ENCODE results near the gene C20orf202.
"Not testable (repeated sequence)": the region's sequence is repeated elsewhere in the genome, so short reads cannot be mapped to it uniquely, and the experiment has no call there.

The C20orf202 gene

DNA sequence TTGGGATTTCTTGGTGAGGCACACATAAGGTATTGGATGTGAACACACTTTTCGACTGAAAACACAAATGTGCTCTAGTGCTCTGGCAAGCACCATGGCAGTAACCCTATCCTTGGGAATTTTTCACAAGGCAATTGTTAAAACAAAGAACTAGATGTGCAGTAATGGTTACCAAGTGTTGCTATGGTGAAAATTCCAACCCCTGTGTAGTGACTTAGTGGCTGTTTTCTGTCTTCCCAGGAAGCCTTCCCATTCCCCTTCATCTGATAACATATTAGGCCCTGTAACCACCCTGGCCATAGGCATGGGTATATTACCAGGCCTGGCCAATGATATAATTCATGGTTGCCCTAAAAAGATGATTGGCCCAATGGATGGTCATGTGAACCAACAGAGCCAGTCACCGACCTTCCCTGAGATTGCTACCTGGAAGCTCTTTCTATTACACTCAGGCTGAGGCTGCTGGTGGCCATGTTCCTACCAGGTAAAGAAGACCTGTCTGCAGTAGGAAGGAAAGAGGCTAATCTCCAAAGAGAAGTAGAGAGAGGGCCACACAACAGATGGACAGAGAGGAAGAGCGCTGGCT lies 4.1 kb downstream of the C20orf202 start:
- FAIRE-seq (no peak), DNase-seq (ENCODE audit: low spot score) (no peak)

DNA sequence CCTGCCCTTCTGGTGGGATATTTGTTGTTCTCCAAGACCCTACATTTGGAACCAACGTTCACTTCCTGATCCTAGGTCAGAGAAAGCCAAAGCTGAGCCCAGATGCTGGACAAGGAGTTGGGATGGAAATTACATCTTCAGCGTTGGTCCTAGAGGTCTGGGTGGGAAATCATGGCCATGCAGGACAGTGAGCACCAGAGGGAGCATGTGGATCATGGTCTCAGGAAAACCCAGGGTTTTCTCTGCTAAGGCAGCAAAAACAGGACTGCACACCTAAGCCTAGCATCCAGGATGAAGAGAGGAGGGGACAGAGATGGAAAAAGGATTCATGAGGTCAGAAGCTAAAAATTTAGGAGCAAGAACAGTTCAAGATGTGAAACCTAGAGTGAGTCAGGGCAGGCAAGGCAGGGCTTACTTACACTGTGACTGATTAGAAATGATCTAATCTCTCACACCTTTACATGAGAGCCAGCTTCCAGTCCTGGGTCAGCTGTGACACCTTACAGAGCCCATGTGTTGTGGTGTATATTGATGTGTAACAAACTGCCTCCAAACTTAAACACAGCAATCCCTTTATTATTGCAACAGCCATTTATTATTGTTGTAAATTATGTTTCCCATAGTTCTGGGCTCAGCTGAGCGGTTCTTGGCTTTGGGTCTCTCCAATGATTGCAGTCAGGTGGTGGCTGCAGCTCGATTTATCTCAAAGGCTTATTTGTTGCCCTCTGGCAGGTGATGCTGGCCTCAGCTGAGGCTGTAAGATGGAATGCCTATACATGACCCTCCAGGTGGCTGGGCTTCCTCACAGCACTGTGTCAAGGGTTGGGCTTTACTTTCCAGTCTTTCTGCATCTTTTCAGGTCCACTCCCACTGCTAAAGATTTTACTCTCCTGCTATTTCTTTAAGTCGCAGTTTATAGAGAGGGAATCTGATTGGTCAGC lies 6.5 kb downstream of the C20orf202 start:
- no peak for DNase-seq (ENCODE audit: low spot score)
- FAIRE-seq: no peak

DNA sequence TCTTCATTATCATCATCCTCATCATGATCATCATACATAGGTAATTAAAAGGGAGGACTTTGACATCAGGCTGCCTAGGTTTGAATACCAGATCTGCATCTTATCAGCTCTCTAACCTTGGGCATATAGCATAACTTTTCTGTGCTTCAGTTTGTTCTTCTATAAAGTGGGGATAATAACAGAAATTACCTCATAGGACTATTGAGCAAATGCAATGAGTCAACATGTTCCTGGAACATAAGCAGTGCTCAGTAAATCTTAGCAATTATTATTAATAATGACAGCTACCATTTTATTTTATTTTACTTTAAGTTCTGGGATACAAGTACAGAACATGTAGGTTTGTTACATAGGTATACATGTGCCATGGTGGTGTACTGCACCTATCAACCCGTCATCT lies 7.2 kb downstream of the C20orf202 start:
- FAIRE-seq: no peak
- no peak for DNase-seq (ENCODE audit: low spot score)

DNA sequence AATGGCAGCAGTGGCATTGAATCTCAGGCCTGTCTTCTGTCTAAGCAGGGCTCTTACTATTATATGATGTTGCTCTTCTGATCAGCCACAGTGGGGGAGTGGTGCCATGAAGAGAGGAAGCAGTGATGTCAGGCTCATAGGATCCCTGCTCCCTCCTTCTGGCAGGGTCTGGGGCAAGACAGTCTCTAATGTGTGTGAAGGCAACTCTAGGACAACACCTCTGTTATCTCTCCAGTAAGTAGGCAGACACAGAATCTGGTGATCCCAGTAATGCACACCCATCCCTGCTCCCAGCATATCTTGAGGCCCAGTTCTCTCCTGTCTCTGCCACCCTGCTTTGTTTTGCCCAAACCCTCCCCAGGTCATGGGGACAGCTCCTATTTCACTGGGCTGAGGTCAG lies 8.8 kb downstream of the C20orf202 start:
- DNase-seq (ENCODE audit: low spot score): no peak
- no peak for FAIRE-seq

DNA sequence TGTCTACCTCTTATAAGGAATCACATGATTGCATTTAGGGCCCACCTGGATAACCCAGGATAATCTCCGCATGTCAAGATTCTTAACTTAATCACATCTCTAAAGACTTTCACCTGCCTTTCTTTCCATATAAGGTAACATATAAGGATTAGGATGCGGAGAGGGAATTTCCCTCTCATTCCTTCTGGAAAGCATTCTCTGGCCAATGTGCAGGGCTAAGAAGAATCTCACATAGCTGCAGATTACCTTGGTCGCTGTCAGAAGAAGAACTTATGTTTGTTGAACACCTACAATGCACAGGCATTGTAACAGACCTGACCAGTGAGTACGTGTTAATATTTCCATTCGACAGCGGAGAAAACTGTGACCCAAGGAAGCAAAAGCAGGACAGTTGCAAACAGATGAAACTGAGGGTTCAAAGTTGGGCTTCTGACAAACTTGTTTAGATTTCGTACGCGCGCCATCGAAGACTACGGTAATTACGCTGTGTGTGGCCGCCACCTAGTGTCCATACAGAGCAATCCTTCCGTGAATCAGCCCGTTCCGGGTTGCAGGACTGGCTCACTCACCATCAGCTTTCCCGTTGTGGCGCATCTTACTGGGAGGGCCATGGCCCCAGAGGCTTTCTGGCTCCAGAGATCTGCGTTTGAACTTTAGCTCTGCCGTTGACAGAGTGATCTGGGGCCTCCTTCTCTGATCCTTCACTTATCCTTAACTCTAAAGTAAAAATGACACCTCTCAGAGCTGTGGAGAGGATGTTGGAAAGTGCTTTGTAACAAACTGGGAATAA lies 9.5 kb downstream of the C20orf202 start:
- DNase-seq (ENCODE audit: low spot score) (peak; percentile 76), FAIRE-seq (peak; percentile 48)

DNA sequence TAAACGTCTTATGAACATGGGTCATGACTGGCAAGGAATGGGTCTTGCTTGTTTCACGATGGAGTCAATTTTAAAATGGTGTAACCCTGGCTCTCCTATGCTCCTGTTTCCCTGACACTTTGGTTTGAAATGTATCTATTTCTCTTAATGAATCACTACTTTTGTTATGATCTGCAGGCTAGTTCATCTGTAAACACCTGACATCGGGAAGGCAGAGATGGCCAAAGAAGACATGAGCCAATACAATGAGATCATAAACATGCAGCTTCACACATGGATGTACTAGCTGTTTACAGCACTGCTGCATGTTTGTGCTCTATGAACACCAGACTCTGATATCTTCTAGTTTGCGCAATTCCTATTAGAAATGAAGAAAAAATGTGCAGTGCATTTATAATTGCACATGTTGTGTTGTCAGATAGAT lies 11.6 kb downstream of the C20orf202 start:
- FAIRE-seq (no peak), DNase-seq (ENCODE audit: low spot score) (no peak)

DNA sequence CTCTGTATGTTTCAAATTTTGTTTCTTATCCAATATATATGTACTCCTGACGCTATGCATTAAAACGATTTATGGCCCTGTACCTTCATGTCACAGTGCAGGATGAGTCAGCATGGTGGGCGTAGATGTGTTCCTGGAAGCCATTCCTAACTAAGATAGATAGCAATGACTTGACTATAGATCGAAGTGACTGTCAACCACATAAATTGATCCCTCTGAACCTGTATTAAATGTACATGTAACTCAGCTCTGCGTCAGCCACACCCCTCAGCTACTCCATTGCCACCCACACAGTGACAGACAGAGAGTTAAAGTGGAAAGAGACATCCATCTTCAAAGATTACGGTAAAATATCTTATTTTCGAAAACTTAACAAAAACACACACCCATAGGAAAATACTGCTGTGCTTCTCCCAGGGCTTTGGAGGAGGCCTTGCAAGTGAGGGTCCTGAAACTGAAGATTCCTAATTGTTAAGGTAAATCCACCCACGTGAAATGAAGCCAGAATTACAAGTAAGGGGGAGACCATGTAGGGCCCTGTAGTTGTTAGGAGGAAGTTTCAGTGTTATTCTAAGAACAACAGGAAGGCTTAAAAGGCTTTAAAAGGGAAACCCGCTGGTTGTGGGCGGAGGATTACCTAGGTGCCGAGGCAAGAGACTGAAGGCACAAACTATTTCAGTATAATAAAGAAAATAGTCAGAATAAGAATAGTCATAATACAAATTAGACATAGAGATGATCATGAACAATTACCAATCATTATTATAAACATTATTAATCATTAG lies 12.3 kb downstream of the C20orf202 start:
- DNase-seq (ENCODE audit: low spot score): no peak
- no peak for FAIRE-seq

DNA sequence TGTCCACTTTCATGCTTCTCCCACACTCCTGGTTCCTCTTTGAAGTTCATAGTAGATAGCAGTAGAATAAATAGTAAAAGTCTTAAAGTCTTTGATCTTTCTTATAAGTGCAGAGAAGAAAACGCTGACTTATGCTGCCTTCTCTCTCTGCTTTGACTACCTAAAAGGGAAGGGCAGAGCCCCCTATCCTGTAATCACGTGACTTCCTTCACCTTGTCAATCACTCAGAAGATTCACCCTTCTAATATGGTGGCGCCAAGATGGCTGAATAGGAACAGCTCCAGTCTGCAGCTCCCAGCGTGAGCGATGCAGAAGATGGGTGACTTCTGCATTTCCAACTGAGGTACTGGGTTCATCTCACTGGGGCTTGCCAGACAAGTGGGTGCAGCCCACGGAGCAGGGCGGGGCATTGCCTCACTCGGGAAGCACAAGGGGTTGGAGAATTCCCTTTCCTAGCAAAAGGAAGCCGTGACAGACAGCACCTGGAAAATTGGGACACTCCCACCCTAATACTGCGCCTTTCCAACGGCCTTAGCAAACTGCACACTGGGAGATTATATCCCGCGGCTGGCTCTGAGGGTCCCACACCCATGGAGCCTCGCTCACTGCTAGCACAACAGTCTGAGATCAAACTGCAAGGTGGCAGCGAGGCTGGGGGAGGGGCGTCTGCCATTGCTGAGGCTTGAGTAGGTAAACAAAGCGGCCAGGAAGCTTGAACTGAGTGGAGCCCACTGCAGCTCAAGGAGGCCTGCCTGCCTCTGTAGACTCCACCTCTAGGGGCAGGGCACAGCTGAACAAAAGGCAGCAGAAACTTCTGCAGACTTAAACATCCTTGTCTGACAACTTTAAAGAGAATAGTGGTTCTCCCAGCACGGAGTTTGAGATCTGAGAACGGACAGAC lies 13.5 kb downstream of the C20orf202 start:
- not testable (repeated sequence) for FAIRE-seq; DNase-seq (ENCODE audit: low spot score)

DNA sequence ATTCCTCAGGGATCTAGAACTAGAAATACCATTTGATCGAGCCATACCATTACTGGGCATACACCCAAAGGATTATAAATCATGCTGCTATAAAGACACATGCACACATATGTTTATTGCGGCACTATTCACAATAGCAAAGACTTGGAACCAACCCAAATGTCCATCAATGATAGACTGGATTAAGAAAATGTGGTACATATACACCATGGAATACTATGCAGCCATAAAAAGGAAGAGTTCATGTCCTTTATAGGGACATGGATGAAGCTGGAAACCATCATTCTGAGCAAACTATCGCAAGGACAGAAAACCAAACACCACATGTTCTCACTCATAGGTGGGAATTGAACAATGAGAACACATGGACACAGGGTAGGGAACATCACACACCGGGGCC lies 19.5 kb downstream of the C20orf202 start:
- not testable (repeated sequence) for FAIRE-seq; DNase-seq (ENCODE audit: low spot score)

DNA sequence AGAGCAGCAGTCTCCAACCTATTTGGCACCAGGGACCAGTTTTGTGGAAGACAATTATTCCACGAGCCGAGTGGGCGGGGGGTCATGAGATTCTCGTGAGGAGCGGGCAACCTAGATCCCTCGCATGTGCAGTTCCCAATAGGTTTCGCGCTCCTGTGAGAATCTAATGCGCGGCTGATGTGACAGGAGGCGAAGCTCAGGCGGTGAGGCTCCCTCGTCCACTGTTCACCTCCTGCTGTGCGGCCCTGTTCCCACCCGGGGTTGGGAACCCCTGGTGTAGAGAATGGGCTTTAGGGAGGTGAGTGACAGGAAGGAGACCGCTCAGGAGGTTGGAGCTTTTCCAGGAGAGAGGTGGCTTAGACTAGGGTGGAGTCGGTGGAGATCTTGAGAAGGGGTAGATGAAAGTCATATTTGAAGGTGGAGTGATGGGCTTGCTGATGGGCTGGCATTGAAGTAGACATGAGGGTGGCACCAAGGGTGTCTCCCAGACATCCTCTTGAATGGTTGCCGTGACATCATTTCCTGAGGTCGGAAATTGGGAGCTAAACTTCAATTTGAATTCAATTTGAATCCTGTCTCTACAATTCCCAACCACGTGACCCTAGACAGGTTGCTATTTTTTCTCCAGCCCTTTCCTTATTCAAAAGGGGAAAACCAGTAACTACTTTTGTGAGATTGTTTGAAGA lies 21.1 kb downstream of the C20orf202 start:
- DNase-seq (ENCODE audit: low spot score) (no peak), FAIRE-seq (no peak)

DNA sequence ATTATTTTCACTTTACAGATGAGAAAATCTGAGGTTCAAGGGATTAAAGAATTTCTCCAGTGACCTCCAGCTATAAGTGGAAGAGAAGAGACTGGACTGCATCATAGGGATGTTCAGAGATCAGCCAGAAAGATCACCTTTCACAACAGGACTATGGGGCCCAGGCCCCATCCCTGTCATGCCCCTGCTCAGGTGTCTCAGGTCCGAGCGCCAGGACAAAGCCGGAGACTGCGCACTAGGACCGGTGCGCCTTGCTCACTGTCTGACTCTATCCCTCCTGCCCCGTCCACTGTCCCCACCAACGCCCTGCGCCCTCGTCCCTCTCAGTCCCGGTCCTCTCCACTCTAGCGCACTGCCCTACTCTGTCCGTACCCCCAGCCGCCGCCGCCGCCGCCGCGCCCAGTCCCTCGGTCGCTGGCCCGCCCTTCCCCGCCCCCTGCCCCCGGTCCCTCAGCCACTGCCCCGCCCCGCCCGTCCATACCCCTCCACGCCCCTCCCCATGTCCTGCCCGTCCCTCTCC lies 22.1 kb downstream of the C20orf202 start:
- DNase-seq (ENCODE audit: low spot score) (no peak), FAIRE-seq (no peak)

DNA sequence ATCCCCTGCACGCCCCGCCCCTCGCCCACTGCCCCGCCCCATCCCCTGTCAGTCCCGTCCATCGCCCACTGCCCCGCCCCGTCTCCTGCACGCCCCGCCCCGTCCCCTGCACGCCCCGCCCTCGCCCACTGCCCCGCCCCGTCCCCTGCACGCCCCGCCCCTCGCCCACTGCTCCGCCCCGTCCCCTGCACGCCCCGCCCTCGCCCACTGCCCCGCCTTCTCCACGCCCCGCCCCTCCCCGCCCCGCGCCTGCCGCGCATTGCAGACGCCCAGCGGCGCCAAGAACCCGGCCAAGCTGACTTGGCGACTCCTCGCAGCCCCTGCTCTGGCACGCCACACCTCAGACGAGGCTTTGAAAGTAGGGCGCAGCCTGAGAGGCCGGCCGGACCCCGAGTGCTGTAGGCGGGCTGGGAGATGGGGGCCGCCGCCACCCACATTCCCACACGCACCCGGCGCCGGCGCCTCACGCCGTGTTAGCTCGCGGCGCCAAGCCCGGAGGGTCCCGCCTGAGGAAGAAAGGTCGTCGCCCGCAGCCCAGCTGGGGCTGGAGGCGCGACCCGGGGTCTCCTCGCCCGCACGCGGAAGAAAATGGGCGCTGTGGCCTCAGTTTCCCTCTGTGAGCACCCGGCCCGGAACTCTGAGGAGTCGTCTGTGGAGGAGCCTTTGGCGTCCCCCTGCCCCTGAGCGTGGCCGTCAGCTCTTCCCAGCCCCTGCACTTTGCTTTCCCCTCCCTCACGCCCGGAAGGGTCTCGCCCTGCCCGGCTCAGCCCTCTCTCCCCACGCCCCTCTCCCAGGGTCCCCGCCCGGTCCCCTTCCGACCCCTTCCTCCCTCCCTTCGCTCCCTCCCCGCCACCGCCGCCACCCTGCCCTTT lies 22.8 kb downstream of the C20orf202 start, which contains the start of gene RAD21L1:
Gene RAD21L1 (plus strand): TSS at position 262 of the 872 bp plus-strand sequence. CDS start 2,410 bp downstream, outside the sequence.
- DNase-seq (ENCODE audit: low spot score): peak; percentile 96
- FAIRE-seq: peak; percentile 30

DNA sequence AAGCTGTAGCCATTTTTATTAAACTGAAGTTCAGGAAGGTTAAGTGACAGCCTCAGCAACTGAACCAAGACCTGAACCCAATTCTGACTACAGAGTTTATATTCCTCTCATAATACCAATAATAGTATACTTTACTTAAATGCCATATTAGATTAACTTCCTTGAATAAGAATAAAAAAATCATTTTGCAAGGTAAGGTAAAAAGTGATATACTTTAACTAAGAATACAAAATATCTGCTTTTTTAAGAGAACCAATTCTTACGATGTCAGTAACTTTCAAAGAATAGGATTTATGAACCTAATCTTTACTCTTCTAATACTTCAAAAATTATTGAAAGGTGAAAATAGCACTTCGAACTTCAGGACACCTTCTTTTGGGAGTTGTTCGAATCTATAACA lies 26.3 kb downstream of the C20orf202 start:
- no peak for FAIRE-seq

DNA sequence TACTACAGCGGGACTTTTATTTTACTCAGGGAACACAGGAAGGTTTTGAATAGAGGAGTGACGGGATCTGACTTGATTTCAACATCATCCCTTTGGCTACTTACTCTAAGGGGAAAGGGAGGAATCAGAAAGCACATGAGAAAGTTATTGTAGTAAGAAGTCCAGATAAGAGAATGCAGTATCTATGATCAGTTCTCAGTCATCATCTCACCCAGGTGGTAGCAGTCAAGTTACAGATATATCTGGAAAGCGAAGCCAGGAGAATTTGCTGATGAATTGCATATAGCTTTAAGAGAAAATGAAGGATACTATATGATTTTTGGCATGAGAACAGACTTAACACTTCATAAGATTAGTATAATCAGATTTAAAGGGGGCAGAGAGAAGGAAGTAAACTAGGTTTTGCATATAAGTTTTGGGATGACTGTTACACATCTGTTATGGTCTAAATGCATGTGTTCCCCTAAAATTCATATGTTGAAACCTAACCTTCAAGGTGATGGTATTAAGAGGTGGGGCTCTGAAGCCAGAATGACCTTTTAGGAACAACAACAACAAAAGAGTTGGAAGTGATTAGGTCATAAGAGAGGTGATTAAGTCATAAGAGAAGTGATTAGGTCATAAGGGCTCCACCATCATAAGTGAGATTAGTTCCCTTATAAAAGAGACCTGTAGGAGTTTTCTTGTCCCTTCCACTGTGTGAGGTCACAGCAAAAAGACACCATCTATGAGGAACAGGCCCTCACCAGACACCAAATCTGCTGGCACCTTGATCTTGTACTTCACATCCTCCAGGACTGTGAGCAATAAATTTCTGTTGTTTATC lies 29.2 kb downstream of the C20orf202 start:
- FAIRE-seq (no peak), DNase-seq (ENCODE audit: low spot score) (no peak)

More for the DNA sequence above, 26.3 kb downstream of the C20orf202 start:
- DNase-seq (ENCODE audit: low spot score): no peak

DNA sequence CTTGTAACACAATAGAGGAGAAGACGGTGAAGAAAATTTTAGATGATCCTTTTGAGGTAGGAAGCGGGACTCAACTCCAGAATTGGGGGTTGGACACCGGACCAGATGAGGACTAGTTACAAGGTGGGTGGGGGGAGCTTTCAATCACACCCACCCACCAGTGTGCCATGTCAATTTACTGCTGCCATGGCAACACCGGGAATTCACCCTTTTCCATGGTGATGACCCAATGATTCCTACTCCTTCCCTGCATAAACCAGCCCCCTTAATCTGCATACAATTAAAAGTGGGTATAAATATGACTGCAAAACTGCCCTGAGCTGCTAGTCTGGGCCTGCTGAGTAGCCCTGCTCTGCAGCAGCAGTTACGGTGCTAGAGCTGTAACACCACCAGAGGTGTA lies 37.3 kb downstream of the C20orf202 start:
- FAIRE-seq (no peak), DNase-seq (ENCODE audit: low spot score) (no peak)

DNA sequence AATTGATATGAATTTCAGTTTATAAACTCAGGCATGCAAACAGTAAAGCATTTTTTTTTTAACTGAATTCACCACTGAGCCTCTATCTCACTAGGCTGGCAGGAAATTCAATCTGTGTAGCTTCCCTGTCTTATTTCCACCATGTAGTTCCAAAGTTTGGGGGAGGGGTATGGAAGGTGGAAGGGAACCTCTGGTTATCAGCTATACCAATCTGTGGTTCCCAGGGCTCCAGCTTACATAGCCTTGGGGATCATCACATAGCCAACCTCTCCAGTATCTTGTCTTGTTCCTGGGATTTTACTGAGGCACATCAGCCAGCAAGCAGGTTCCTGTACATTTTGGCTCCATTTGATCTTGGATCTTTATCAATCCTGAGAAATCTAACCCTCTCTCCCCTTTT lies 38.2 kb downstream of the C20orf202 start:
- FAIRE-seq (no peak), DNase-seq (ENCODE audit: low spot score) (no peak)

DNA sequence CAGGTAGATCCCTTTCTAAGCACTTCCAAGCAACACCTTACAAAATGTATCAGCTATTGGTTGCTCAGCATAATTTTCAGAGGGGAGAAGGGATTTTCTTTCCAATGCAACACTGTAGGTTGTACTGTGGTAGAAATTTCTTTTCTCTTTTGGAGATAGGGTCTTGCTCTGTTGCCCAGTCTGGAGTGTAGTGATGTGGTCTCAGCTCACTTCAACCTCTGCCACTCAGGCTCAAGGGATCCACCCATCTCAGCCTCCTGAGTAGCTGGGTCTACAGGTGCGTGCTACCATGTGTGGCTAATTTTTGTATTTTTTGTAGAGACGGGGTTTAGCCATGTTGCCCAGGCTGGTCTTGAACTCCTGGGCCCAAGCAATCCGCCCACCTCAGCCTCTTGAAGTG lies 38.8 kb downstream of the C20orf202 start:
- DNase-seq (ENCODE audit: low spot score) (no peak), FAIRE-seq (no peak)

Measured in urothelium cell line (cell line).